K562 (cell line): ENCODE measurements around the gene DEPDC1B. TPM values are rescaled to one million over a fixed set of nuclear protein-coding genes. Genes with fewer than 3 reads are reported as not detected.

ENCODE experiments used
- FIP1L1 ChIP-seq: fragments of 200-400 bp; formaldehyde crosslinking; IDR thresholded peaks from 2 replicates; pipeline ENCODE4 v1.6.1; 2018; ENCODE audit warnings: mild to moderate bottlenecking, low read depth, low read length; ENCODE audit not compliant: poor library complexity, severe bottlenecking
- GMEB1 ChIP-seq: fragments of 250-450 bp; sonication (Bioruptor Pico); IDR thresholded peaks from 2 replicates; pipeline ENCODE4 v1.4.0; 2020; ENCODE audit warnings: mild to moderate bottlenecking
- STAT5A ChIP-seq: IDR thresholded peaks from 2 replicates; pipeline ENCODE4 v1.6.1; 2012; ENCODE audit warnings: low read length, inconsistent platforms, borderline replicate concordance
- ZC3H11A ChIP-seq: IDR thresholded peaks from 2 replicates; pipeline ENCODE4 v1.6.1; 2012; ENCODE audit warnings: low read depth, low read length, improper control_type of control experiment
- ZHX1 ChIP-seq: fragments of 150-350 bp; conservative IDR thresholded peaks from 2 replicates; pipeline ENCODE4 v1.6.1; 2014; ENCODE audit warnings: low read length
- ZNF583 ChIP-seq: fragments of 250-450 bp; sonication (Bioruptor Pico); IDR thresholded peaks from 2 replicates; pipeline ENCODE4 v1.4.0; 2020
- polyA plus RNA-seq, 8 experiments: library from polyadenylated mRNA; depleted of rRNA in 4 of 8; stranded (reverse) in 5 of 8; unstranded in 3 of 8; fragments of >200 nt; fragmentation: Nextera tagmentation in 2 of 8; fragmentation: Illumina TruSeq in 1 of 8; extraction: Ambion mirVana in 2 of 8; extraction: Trizol in 1 of 8; gene quantifications; 2 replicates each; pipeline versions ENCODE4 v1.2.1 to v1.2.3, GENCODE V29; 2011 to 2014; ENCODE audit warnings: inconsistent platforms in 1 of 8, missing spikeins in 1 of 8
- total RNA-seq, 7 experiments: library from RNA; depleted of rRNA in 6 of 7; stranded (reverse); fragments of >200 nt in 6 of 7; fragmentation: Illumina TruSeq in 2 of 7; extraction: Trizol in 2 of 7; gene quantifications; 2 replicates each; pipeline versions ENCODE4 v1.2.1 to v1.2.3, GENCODE V29; 2011 to 2021; ENCODE audit warnings: low replicate concordance in 1 of 7

Gene DEPDC1B
- total and polyA plus RNA-seq, 9 of the 15 experiments (the other 6 are each of a cell fraction or from before 2014, with no cell fraction given), result 36.0 to 67.2 (median 44.5) TPM

- TF ChIP-seq STAT5A (no peak), ZC3H11A (no peak), GMEB1 (CRISPR knock-in tag) (no peak), FIP1L1 (no peak), ZHX1 (no peak), ZNF583 (no peak)
Measured at GRCh38 chr5:60703944-60704343, 4.0 kb upstream of the DEPDC1B start (continued).
